Activated CD8-positive, alpha-beta T cell treated with anti-CD3 and anti-CD28 coated beads for 36 hours (primary cell): ENCODE data around the gene TRAM2. TPM values are rescaled to one million over a fixed set of nuclear protein-coding genes. Genes with fewer than 3 reads are reported as not detected.

Experiments
- ATAC-seq: fragments of 200-7000 bp; cut with Tn5 transposase; one replicate; pipeline ENCODE4 v1.10.0; 2021; ENCODE audit warnings: mild to moderate bottlenecking, moderate library complexity
- CTCF ChIA-PET: fragments of 350-600 bp; sonication (Branson Sonifier 250); formaldehyde crosslinking; loops from one replicate; lab custom pipeline; 2021; ENCODE audit warnings: antibody characterized with exemption; lab: Charles Lee
- POLR2A ChIA-PET: fragments of 350-600 bp; sonication (Branson Sonifier 250); formaldehyde crosslinking; loops from one replicate; lab custom pipeline; 2021; ENCODE audit warnings: antibody characterized with exemption; lab: Charles Lee
- DNase-seq: peaks from one replicate; pipeline ENCODE4 v3.0.0-alpha.2; 2020
- H3K27ac Mint-ChIP-seq: one replicate; pipeline ENCODE4 v1.8.0; 2021; ENCODE audit warnings: mild to moderate bottlenecking, mixed read lengths
- H3K27me3 Mint-ChIP-seq: one replicate; pipeline ENCODE4 v1.8.0; 2021; ENCODE audit warnings: mixed read lengths
- H3K36me3 Mint-ChIP-seq: one replicate; pipeline ENCODE4 v1.8.0; 2021; ENCODE audit warnings: low read depth, mixed read lengths
- H3K4me1 Mint-ChIP-seq: one replicate; pipeline ENCODE4 v1.8.0; 2021; ENCODE audit warnings: low read depth, mixed read lengths
- H3K4me3 Mint-ChIP-seq: one replicate; pipeline ENCODE4 v1.8.0; 2021; ENCODE audit warnings: mild to moderate bottlenecking, moderate library complexity, mixed read lengths
- H3K9me3 Mint-ChIP-seq: one replicate; pipeline ENCODE4 v1.8.0; 2021; ENCODE audit warnings: mixed read lengths
- intact Hi-C: fragments of 100-400 bp; cut with micrococcal nuclease; formaldehyde crosslinking; loops from one replicate; pipeline ENCODE4 v1.10.0; 2022
- total RNA-seq, 2 experiments: library from RNA; stranded (reverse); gene quantifications; one replicate each; pipeline ENCODE4 v1.2.3, GENCODE V29; 2021
- TF ChIP-seq, protein P1 (sequence below): fragments of 200-600 bp; IDR thresholded peaks from one replicate; pipeline ENCODE4 v1.8.0; 2022; ENCODE audit warnings: antibody characterized with exemption, mild to moderate bottlenecking

Gene TRAM2
- total RNA-seq, 2 experiments from 2014 or later, result 0.94 to 1.0 TPM

DNA sequence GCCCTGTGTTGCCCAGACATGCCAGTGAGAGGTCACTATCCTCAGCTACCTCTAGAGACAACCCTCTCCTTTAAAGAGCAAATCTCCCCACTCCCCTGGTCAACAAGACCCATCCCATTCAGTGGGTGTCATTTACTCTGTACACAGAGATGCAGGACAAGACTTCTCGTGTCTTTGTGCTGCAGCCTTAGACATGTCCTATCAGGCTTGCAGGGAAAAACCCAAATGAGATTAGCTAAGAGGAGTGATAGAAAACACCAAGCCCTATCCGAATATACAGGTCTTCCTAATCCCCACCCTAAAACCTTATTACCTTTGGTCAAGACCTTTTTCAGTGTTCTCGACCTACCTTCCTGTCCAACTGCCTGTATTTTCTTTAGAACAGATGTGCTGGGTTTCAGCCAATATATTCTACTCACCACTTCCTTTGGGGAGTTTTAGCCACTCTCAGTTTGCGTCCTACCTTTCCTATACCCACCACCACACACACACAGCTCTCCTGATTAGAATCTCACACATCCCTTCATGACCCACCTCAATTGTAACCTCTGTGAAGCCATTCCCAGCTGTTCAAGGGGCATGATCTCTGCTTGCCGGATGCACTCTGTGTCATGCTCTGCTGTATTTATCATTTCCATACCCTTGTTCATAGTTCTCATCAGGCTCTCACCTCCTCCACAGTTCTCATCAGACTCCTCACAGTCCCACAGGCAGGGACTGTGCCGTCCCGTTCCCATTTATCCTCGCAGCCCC, 39.7 kb downstream of the TRAM2 start:
- Mint-ChIP-seq H3K9me3 (no peaks in the 10 kb centered on the region), H3K36me3 (peaks cover 5% of the 10 kb centered on the region), H3K27me3 (no peaks in the 10 kb centered on the region), H3K4me3 (no peak overlapping the region), H3K4me1 (peaks cover 37% of the 10 kb centered on the region), H3K27ac (peak overlapping the region; percentile 29)
- intact Hi-C loops, result loop anchor here (5.0 kb wide), 1 partner anchor 40 kb away; the partner anchor contains the start of gene TRAM2
- peak; percentile 37 for ATAC-seq
- ChIA-PET CTCF (no interaction called here), POLR2A (interaction anchor here (0.9 kb wide), 1 partner anchor 253 kb away, joined by 3 read pairs; the partner anchor contains the start of gene MCM3)
- TF ChIP-seq, protein P1, sequence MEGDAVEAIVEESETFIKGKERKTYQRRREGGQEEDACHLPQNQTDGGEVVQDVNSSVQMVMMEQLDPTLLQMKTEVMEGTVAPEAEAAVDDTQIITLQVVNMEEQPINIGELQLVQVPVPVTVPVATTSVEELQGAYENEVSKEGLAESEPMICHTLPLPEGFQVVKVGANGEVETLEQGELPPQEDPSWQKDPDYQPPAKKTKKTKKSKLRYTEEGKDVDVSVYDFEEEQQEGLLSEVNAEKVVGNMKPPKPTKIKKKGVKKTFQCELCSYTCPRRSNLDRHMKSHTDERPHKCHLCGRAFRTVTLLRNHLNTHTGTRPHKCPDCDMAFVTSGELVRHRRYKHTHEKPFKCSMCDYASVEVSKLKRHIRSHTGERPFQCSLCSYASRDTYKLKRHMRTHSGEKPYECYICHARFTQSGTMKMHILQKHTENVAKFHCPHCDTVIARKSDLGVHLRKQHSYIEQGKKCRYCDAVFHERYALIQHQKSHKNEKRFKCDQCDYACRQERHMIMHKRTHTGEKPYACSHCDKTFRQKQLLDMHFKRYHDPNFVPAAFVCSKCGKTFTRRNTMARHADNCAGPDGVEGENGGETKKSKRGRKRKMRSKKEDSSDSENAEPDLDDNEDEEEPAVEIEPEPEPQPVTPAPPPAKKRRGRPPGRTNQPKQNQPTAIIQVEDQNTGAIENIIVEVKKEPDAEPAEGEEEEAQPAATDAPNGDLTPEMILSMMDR, result no peak
- peak; percentile 34 for DNase-seq

DNA sequence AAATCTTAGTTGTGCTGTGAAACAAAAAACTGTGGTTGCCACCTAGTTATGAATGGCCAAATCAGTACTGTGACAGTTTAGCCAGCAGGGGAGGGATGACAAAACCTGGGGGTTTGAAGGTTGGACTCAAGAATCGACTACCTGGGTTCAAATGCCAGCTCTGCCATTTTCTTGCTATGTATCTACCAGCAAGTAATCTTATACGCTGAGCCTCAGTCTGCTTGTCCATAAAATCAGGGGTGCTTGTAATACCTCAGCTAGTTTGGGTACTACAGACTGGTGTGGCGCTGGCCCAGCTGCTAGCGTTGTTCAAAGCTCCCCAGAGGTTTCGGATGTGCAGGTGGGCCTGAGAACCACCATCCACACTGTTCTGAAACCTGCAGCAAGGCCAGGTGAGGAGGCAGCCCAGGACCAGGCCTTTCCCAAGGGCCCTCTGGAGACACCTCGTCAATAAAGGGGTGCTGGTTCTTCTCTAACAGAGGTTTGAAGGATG, 40.4 kb downstream of the TRAM2 start:
- TF ChIP-seq, protein P1, result no peak
- ChIA-PET POLR2A (interaction anchor here (0.6 to 0.9 kb wide), 2 partner anchors 252 to 546 kb away, joined by 3 read pairs; partner anchors contain the start of gene MCM3), CTCF (interaction anchor here (0.9 to 2.0 kb wide), 4 partner anchors 34 to 116 kb away, joined by 4 to 6 read pairs (median 4); no protein-coding TSS in a partner anchor)
- Mint-ChIP-seq H3K27me3 (no peaks in the 10 kb centered on the region), H3K4me1 (peaks cover 37% of the 10 kb centered on the region), H3K9me3 (no peaks in the 10 kb centered on the region), H3K27ac (no peak overlapping the region), H3K4me3 (no peak overlapping the region), H3K36me3 (peaks cover 5% of the 10 kb centered on the region)
- intact Hi-C loops, result loop anchor here (5.0 kb wide), 1 partner anchor 41 kb away; the partner anchor contains the start of gene TRAM2
- no peak for ATAC-seq
- DNase-seq, result no peak

- CTCF ChIA-PET, result interaction anchor here (0.6 to 2.0 kb wide), 7 partner anchors 13 to 119 kb away, joined by 3 to 6 read pairs (median 4); no protein-coding TSS in a partner anchor
- POLR2A ChIA-PET, result interaction anchor here (0.6 to 1.4 kb wide), 6 partner anchors 8 to 546 kb away, joined by 3 to 4 read pairs (median 4); partner anchors contain the start of gene MCM3
- DNase-seq, result peak; percentile 11
- intact Hi-C loops, result loop anchor here (5.0 kb wide), 1 partner anchor 41 kb away; the partner anchor contains the start of gene TRAM2
- ATAC-seq, result peak; percentile 9
- H3K27ac Mint-ChIP-seq, result no peak overlapping the region
- peaks cover 5% of the 10 kb centered on the region for H3K36me3 Mint-ChIP-seq
- H3K4me1 Mint-ChIP-seq, result peaks cover 37% of the 10 kb centered on the region
- TF ChIP-seq, protein P1, result no peak
- H3K27me3 Mint-ChIP-seq, result no peaks in the 10 kb centered on the region
- H3K9me3 Mint-ChIP-seq, result no peaks in the 10 kb centered on the region
- no peak overlapping the region for H3K4me3 Mint-ChIP-seq
Observed at GRCh38 chr6:52535711-52536423, 41.0 kb downstream of the TRAM2 start.

DNA sequence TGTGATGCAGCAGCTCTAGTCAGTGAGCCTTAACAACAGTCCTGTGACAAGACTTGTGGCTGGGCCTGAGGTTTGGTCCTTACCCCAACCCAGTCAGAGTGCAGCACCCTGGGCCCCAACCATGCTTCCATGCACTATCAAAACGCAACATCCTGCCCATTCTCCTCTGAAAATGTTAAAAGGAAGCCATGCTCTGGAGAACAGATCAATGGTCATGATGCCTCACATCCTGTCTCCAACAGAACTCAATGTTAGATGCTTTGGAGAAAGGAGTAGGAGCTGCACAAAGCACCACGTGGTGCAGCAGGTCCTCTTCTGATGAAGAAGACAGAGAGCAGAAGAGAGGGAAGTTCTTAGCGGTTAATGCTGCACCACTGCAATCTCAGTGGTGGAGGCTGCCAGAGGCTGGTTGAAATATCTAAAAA, 41.9 kb downstream of the TRAM2 start:
- Mint-ChIP-seq H3K4me3 (no peak overlapping the region), H3K9me3 (no peaks in the 10 kb centered on the region), H3K36me3 (peaks cover 5% of the 10 kb centered on the region), H3K27ac (peak overlapping the region; percentile 57), H3K27me3 (no peaks in the 10 kb centered on the region), H3K4me1 (peaks cover 37% of the 10 kb centered on the region)
- peak; percentile 80 for ATAC-seq
- DNase-seq, result peak; percentile 78
- ChIA-PET POLR2A (interaction anchor here (1.0 to 1.4 kb wide), 2 partner anchors 9 to 20 kb away, joined by 4 read pairs; no protein-coding TSS in a partner anchor), CTCF (interaction anchor here (1.2 to 2.0 kb wide), 4 partner anchors 12 to 118 kb away, joined by 3 to 6 read pairs (median 4); no protein-coding TSS in a partner anchor)
- TF ChIP-seq, protein P1, result no peak
- intact Hi-C loops, result loop anchor here (5.0 kb wide), 1 partner anchor 42 kb away; the partner anchor contains the start of gene TRAM2
